Glutamatergic neuron (in vitro differentiated cells): ENCODE measurements around the gene LRRN2. TPM values are rescaled to one million over a fixed set of nuclear protein-coding genes. Genes with fewer than 3 reads are reported as not detected.
A peak's percentile ranks its signal among the peaks of the same experiment; 100 is the strongest.

Experiments
- DNase-seq: peaks from one replicate; pipeline ENCODE4 v3.0.0; 2022
- H3K27ac Mint-ChIP-seq: one replicate; pipeline ENCODE4 v1.8.0; 2020; ENCODE audit warnings: mild to moderate bottlenecking, mixed read lengths, inconsistent platforms; ENCODE audit not compliant: unreplicated experiment
- H3K27me3 Mint-ChIP-seq: one replicate; pipeline ENCODE4 v1.8.0; 2020; ENCODE audit warnings: mild to moderate bottlenecking, moderate library complexity, mixed read lengths, inconsistent platforms; ENCODE audit not compliant: unreplicated experiment
- H3K36me3 Mint-ChIP-seq: one replicate; pipeline ENCODE4 v1.8.0; 2020; ENCODE audit warnings: mild to moderate bottlenecking, mixed read lengths, inconsistent platforms; ENCODE audit not compliant: unreplicated experiment
- H3K4me1 Mint-ChIP-seq: one replicate; pipeline ENCODE4 v1.8.0; 2020; ENCODE audit warnings: mild to moderate bottlenecking, low read depth, mixed read lengths, inconsistent platforms; ENCODE audit not compliant: unreplicated experiment
- H3K4me3 Mint-ChIP-seq: one replicate; pipeline ENCODE4 v1.8.0; 2020; ENCODE audit warnings: mild to moderate bottlenecking, mixed read lengths, inconsistent platforms; ENCODE audit not compliant: unreplicated experiment
- H3K9me3 Mint-ChIP-seq: one replicate; pipeline ENCODE4 v1.8.0; 2020; ENCODE audit warnings: mild to moderate bottlenecking, moderate library complexity, mixed read lengths, inconsistent platforms; ENCODE audit not compliant: unreplicated experiment
- total RNA-seq: library from RNA; stranded (reverse); fragmentation: NEBNext Ultra II Directional; extraction: Animal tissue kit (Norgen Biotek cat#: 25700); gene quantifications from one replicate; pipeline ENCODE4 v1.2.1, GENCODE V29; 2021; ENCODE audit not compliant: unreplicated experiment
- TF ChIP-seq, protein P1 (sequence below): fragments of 200-600 bp; sonication (generic); IDR thresholded peaks from one replicate; pipeline ENCODE4 v1.5.0; 2021; ENCODE audit not compliant: partially characterized antibody, unreplicated experiment

LRRN2 gene
- total RNA-seq, 1 donor from 2014 or later: 6.9 TPM

GRCh38 chr1:204663644-204664383 is 21.7 kb downstream of the LRRN2 start:
- TF ChIP-seq, protein P1, sequence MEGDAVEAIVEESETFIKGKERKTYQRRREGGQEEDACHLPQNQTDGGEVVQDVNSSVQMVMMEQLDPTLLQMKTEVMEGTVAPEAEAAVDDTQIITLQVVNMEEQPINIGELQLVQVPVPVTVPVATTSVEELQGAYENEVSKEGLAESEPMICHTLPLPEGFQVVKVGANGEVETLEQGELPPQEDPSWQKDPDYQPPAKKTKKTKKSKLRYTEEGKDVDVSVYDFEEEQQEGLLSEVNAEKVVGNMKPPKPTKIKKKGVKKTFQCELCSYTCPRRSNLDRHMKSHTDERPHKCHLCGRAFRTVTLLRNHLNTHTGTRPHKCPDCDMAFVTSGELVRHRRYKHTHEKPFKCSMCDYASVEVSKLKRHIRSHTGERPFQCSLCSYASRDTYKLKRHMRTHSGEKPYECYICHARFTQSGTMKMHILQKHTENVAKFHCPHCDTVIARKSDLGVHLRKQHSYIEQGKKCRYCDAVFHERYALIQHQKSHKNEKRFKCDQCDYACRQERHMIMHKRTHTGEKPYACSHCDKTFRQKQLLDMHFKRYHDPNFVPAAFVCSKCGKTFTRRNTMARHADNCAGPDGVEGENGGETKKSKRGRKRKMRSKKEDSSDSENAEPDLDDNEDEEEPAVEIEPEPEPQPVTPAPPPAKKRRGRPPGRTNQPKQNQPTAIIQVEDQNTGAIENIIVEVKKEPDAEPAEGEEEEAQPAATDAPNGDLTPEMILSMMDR: no peak
- H3K9me3 Mint-ChIP-seq: no peaks in the 10 kb centered on the region
- H3K36me3 Mint-ChIP-seq: no peaks in the 10 kb centered on the region
- H3K4me3 Mint-ChIP-seq: no peak overlapping the region
- no peak overlapping the region for H3K27ac Mint-ChIP-seq
- no peak for DNase-seq
- H3K27me3 Mint-ChIP-seq: peaks cover 2% of the 10 kb centered on the region
- peaks cover 31% of the 10 kb centered on the region for H3K4me1 Mint-ChIP-seq

GRCh38 chr1:204662530-204662929 is 23.0 kb downstream of the LRRN2 start:
- H3K27ac Mint-ChIP-seq: no peak overlapping the region

DNA sequence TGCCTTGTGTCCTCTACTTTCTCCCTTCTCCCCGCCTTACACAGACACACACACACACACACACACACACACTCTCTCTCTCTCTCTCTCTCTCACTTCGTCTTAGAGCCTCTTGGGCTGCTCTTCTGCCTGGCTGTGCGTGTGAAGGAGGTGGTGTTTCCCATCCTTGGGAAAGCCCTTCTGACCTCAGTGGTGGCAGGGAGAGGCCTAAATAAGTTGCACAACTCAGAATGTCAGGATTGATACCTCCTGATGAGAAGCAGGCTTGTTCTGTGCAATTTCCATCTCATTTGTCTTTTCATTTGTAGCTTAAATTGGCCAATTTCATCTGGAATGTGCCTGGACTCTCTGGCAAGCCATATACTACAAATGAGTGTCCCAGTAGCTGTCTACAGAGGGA is 25.0 kb downstream of the LRRN2 start:
- H3K4me3 Mint-ChIP-seq: no peak overlapping the region
- peaks cover 2% of the 10 kb centered on the region for H3K27me3 Mint-ChIP-seq
- peaks cover 5% of the 10 kb centered on the region for H3K36me3 Mint-ChIP-seq
- TF ChIP-seq, protein P1: no peak
- no peaks in the 10 kb centered on the region for H3K9me3 Mint-ChIP-seq
- no peak overlapping the region for H3K27ac Mint-ChIP-seq
- H3K4me1 Mint-ChIP-seq: peaks cover 35% of the 10 kb centered on the region
- DNase-seq: no peak

More at GRCh38 chr1:204662530-204662929, 23.0 kb downstream of the LRRN2 start:
- DNase-seq: no peak
- H3K4me1 Mint-ChIP-seq: peaks cover 35% of the 10 kb centered on the region
- TF ChIP-seq, protein P1: no peak
- no peaks in the 10 kb centered on the region for H3K9me3 Mint-ChIP-seq
- no peak overlapping the region for H3K4me3 Mint-ChIP-seq
- H3K36me3 Mint-ChIP-seq: no peaks in the 10 kb centered on the region
- H3K27me3 Mint-ChIP-seq: peaks cover 2% of the 10 kb centered on the region

- Mint-ChIP-seq H3K27me3 (no peaks in the 10 kb centered on the region), H3K9me3 (no peaks in the 10 kb centered on the region), H3K36me3 (peaks cover 5% of the 10 kb centered on the region), H3K27ac (peak overlapping the region; percentile 65), H3K4me3 (peak overlapping the region; percentile 40), H3K4me1 (peaks cover 27% of the 10 kb centered on the region)
- DNase-seq: no peak
- TF ChIP-seq, protein P1: no peak
Measured at GRCh38 chr1:204659056-204659455, 26.5 kb downstream of the LRRN2 start.

DNA sequence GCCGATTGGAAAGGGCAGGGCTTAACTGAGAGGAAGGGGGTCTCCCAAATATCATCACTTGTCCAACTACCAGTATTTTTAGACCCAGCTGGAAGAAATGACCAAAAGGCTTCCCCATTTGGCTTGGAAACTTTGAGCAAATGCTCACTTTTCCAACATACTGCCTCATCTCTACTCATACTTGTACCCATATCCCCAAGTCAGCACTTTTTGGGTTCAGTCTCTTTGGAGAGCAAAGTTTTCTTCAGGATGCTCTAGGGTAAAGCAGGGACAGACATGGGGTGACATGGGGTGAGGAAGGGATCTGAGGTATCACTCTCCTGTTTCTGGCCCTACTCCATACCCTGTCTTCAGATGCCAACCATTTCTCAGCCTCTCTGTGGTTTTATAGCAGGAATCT is 27.2 kb downstream of the LRRN2 start:
- TF ChIP-seq, protein P1: no peak
- no peak for DNase-seq
- peaks cover 21% of the 10 kb centered on the region for H3K4me1 Mint-ChIP-seq
- H3K4me3 Mint-ChIP-seq: no peak overlapping the region
- H3K27me3 Mint-ChIP-seq: no peaks in the 10 kb centered on the region
- H3K9me3 Mint-ChIP-seq: no peaks in the 10 kb centered on the region
- peaks cover 5% of the 10 kb centered on the region for H3K36me3 Mint-ChIP-seq
- H3K27ac Mint-ChIP-seq: no peak overlapping the region
